ENCODE results near the gene NR1D1.
"Not testable (repeated sequence)": the region's sequence is repeated elsewhere in the genome, so short reads cannot be mapped to it uniquely, and the experiment has no call there.

Gene NR1D1

DNA sequence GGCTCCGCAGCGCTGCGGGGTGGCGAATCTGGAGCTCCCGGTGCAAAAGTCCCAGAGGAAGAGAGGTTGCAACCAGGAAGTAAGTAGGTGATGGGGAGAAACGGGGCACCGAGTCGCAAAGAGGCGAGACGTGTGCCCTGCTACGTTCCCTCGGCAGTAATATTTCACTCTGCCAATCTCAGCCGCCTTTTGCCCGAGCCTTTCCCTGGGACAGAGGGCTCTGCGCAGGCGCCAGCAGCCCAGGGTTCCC, at the start of gene NR1D1:
TSS of gene NR1D1 (minus strand) at position 171 of the 250 bp plus-strand sequence. CDS start 495 bp downstream, outside the sequence.
- no peak for DNase-seq (ENCODE audit: extremely low spot score, insufficient read length, low read depth)
- no peak for FAIRE-seq

DNA sequence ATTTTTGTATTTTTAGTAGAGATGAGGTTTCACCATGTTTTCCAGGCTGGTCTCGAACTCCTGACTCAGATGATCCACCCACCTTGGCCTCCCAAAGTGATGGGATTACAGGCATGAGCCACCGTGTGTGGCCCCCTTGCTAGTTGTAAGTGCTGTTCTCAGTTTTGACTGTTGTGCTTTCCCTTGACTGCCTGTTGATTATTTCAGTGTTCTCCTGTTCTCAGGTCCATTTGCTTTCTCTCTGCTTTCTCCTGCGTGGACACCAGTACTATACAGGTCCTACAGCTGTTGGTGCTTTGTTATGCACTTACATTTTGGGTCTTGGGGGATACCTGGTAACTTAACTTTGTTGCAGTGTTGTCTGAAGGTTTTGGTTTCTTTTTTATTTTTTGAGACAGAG, 48.1 kb upstream of the NR1D1 start:
- DNase-seq (ENCODE audit: extremely low spot score, insufficient read length, low read depth) = no peak

DNA sequence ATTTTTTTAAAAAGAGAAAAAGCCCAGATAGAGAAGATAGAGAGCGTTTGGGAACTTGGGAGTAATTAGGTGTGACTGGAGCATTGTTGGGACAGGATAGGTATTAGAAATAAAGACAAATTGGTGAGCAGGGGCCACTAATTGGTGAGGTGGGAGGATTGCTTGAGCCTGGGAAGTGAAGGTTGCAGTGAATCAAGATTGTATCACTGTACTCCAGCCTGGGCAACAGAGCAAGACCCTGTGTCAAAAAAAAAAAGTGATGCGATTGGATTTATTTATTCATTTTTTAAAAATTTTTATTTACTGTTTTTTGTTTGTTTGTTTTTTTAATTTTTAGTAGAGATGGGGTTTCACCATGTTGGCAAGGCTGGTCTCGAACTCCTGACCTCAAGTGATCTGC, 45.1 kb upstream of the NR1D1 start:
- FAIRE-seq (no peak), DNase-seq (ENCODE audit: extremely low spot score, insufficient read length, low read depth) (no peak)

More for the DNA sequence above, 48.1 kb upstream of the NR1D1 start:
- no peak for FAIRE-seq

DNA sequence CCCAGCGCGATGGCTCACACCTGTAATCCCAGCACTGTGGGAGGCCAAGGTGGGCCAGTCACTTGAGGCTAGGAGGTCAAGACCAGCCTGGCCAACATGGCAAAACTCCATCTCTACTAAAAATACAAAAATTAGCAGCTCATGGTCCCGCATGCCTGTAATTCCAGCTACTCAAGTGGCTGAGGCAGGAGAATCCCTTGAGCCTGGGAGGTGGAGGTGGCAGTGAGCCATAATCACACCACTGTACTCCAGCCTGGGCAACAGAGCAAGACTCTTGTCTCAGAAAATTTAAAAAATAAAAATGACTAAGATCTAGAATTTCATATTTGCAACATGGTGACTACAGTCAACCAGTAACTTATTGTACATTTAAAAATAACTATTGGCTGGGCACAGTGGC, 42.8 kb upstream of the NR1D1 start:
- not testable (repeated sequence) for DNase-seq (ENCODE audit: extremely low spot score, insufficient read length, low read depth); FAIRE-seq

DNA sequence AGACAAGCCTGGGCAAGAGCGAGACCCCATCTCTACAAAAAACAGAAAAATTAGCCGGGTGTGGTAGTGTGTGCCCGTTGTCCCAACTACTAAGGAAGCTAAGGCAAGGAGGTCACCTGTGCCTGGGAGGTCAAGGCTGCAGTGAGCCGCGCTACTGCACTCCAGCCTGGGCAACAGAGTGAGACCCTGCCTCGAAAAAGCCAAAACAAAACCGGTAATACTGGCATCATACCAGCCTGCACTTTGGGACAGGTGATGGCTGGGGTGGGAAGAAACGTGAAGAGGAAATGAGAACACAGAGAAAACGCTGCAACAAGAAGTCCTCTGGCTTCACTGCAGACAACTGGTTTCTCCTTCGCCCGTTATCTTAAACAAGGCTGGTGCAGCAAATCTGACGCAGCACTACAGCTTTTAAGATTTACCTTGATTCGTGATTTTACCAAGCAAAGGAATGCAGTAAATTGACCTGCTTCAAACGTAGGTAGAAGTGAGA, 39.2 kb upstream of the NR1D1 start:
- FAIRE-seq (no peak), DNase-seq (ENCODE audit: extremely low spot score, insufficient read length, low read depth) (no peak)

DNA sequence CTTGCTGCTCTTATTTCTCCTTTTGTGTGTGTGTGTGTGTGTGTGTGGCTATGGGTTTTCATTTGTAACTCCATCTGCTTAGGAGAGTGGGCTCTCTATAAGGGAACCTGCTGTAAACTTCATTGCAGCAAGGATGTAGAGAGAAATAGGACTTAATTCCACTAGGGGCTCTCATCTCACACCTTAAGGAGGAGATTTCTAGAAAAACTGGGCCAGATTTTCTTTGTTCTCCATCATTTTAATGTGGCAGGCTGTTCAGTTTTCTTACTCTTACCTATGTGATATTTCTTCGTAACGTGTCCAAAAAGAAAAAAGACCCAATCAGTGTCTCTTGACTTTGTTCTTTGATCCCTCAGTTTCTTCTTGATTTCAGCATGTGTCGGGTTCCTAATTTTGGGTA, 35.4 kb upstream of the NR1D1 start:
- DNase-seq (ENCODE audit: extremely low spot score, insufficient read length, low read depth) (no peak), FAIRE-seq (no peak)

DNA sequence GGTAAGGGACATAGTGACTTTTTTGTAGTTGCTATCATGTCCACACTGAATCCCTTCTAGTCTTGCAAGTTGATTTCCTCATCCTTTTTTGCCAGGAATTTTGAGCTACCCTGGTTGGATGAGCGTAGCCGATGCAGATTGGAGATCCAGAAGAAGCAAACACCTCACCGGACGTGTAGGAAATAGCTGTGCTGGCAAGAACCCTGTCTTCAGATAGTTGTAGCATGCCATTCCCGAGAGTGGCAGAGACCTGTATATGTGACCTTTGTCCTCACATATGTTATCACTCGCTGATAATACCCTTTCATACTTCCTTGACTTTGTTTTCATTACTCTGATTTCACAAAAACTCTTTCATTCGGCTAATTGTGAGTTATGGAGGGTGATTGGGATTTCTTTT, 33.8 kb upstream of the NR1D1 start:
- FAIRE-seq (no peak), DNase-seq (ENCODE audit: extremely low spot score, insufficient read length, low read depth) (no peak)

DNA sequence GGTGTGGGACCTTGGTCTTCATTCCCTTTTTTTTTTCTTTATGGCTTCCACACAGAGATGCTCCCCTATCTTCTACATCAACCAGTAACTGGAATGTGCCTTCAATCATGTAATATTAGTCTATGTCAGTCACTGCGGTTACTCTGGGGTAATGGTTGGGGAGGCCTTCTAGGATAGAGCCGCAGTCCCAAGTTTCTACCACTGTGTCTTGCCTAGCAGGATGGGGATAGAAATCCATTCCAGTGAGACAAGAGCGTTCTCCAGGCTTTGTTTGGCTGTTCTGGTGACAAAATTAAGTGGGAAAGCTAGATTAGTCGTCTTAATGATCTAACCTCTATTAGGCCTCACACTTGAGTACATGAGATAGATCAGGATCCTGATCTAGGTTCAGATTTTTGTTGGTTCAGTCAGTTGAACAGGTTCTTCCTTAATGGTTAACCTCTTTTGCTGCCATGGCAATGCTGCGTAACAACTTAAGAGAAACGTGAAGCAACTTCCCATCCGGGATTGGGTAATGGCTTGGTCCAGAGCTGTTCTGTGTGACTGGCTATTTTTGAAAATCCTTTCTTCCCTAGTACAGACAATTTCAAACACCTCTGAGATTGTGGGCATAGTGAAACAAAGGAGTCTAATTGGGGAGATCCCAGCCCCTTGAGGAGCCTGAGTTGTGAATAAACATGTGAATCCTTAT, 30.1 kb upstream of the NR1D1 start:
- FAIRE-seq (no peak), DNase-seq (ENCODE audit: extremely low spot score, insufficient read length, low read depth) (no peak)

DNA sequence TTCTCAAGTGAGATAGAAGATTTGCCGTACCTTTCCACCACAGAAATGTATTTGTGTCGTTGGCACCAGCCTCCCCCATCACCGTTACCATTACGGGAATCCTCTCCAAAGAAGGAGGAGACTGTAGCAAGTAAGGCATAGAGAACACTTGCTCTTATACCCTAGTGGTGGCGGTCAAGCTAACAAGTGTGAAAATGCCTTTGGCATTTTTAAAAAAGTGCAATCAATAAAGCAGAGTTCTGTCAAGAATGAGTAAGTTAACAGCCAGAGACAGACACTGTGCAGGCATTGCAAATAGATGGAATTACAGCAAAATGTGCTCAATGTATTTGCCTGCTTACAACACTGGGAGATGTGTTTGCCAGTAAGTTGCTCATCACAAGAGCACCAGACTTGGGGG, 29.1 kb upstream of the NR1D1 start:
- FAIRE-seq = no peak
- no peak for DNase-seq (ENCODE audit: extremely low spot score, insufficient read length, low read depth)

DNA sequence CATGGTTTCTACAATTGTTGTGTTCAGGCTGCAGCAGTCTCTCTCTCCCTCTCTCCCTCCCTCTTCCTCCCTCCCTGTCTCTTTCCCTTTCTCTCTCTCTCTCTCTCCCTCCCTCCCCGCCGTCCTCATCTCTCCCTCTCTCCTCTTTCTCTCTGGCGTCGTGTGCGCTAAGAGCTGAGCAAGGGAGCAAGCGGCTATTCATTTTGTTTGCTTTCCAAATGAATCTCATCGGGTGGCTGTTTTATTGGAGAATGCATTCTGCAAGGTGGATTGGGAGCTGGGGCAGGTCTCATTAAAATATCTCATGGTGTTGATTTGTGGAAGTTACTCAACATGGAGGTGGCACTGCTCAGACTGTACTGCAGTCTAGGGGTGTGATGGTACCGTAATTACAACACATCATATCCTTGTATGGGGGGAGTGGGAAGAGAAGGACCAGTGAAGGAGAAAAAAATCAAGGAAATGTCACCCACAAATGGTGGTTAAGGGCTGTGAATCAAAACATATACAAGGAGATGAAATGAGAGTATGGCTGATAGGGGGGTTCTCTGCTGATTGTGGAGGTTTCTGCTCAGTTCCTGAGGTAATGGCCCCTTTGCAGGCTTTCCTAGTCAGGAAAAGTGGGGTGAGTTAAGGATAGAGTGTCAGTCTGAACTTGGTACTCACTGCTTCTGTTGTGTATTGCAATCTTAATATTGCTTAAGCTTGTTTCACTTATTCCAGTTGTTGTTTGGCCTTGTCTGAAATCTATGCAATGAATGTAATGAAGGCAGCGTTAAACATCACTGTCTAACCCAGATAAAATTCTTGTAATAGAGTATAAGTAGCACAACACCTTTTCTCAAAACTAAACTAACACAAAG, 24.1 kb upstream of the NR1D1 start:
- FAIRE-seq (no peak), DNase-seq (ENCODE audit: extremely low spot score, insufficient read length, low read depth) (no peak)

DNA sequence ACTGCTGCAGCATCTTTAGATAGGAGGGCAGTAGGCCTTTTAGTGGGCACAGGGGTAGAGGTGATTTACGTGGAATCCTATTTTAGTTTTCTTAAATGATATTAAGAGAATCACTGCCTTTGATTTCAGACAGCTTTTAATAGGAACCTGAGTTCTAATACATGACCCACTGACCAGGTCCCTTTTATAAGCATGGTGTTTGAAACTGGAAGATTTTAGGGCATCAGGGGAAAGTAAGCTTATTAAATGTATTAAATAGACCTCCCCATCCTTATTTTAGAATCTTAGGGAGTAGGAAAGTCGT, 23.4 kb upstream of the NR1D1 start:
- FAIRE-seq (no peak), DNase-seq (ENCODE audit: extremely low spot score, insufficient read length, low read depth) (no peak)

DNA sequence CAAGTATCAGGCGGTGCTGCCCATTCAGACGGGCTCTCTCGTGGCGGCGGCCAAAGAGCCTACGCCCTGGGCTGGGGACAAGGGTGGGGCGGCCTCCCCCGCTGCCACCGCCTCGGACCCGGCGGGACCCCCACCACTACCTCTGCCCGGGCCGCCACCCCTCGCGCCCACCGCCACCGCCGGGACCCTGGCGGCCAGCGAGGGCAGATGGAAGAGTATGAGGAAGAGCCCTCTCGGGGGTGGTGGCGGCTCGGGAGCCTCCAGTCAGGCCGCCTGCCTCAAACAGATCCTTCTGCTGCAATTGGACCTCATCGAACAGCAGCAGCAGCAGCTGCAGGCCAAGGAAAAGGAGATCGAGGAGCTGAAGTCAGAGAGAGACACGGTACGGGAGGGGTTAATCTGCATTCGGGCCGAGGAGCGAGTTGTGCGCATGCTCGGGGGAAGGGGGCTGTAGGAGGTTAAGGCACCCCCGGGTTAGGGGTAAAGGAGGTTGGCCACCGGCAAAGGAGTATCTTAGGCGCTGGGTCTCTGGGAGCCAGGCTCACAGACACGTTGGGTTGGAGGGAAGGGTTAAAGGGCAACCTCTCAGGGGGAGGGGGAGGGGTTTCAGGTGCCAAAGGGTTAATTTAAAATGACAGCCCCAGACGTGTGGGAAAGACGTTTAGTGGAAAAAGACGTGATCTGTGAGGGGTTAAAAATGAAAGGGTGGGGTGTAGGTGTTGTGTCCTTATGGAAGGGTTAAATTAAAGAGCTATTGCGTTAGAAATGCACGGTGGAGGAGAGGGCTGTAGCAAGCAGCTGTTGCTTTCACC, 22.8 kb upstream of the NR1D1 start:
- DNase-seq (ENCODE audit: extremely low spot score, insufficient read length, low read depth) = no peak
- peak; percentile 66 for FAIRE-seq

DNA sequence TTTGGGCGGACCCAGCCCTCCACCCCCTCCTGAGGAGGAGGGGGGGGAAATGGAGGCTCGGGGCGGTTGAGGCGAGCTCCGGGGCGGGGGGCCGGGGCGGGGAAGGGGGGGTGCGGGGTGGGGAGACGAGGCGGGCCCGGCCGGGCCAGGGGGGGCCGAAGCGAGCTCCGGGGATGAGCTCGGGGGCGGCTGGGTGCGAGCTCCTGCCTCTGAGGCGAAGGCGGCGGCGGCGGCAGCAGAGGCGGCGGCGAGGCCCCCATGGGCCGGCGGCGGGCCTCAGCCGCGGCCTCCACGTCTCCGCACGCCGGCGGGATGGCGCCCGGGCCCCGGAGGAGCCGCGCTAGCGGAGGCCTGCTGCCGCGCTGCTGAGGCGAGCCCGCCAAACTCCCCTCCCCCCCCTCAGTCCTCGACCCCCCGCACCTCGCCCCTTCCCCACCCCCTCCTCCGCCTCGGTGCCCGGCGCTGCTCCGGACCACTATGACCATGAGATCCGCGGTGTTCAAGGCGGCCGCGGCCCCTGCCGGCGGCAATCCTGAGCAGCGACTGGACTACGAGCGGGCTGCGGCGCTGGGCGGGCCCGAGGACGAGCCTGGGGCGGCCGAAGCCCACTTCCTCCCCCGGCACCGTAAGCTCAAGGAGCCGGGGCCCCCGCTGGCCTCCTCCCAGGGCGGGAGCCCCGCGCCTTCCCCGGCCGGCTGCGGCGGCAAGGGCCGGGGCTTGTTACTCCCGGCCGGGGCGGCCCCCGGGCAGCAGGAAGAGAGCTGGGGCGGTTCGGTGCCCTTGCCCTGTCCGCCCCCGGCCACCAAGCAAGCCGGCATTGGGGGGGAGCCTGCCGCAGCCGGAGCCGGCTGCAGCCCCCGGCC, 22.0 kb upstream of the NR1D1 start:
- FAIRE-seq = no peak
- no peak for DNase-seq (ENCODE audit: extremely low spot score, insufficient read length, low read depth)

DNA sequence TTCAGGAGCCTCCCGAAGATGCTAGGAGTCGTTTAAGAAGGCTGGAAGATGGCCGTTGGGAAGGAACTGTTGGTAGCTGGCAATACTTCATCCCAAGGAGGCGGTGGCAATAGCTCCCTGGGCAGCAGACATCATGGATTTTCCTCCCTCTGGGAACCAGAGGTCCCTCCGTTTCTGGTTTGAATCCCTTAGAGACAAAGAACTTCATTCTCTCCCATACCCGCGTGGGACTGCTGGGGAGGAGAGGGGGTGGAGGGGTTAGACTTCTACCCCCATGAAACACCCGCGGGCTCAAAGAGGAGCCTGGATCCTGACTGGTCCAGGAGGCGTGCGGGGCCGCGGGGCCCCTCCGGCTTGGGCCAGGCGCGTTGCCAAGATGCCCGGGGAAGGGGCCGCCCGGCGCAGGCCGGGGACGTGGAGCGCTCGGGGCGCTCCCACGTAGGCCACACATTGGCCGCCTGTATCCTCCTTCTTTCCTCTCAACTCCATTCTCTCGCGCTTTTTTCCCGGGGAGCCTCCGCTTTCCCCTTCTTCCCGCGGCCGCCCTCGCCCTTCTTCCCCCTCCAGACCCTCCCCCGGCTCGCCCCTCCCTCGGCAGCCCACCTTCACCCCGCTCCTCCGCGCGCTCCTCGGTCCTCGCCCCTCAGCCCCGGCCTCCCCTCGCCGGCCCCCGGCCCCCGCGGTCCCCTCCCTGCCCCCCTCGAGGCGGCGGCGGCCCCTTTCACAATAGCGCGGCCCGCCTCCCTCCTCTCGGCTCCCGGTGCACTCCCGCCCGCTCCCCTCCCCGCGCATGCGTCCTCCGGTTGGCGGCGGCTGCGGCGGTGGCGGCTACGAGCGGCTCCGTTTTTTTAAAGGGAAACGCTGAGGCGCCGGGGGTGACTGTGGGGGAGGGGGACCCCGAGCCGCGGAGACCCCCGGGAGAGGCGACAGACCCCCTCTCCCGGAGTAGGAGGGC, 21.1 kb upstream of the NR1D1 start, which contains the start of gene MSL1:
TSS of gene MSL1 (plus strand) at position 791 of the 955 bp plus-strand sequence. CDS start 642 bp downstream, outside the sequence.
- FAIRE-seq (peak; percentile 18), DNase-seq (ENCODE audit: extremely low spot score, insufficient read length, low read depth) (peak; percentile 86)

DNA sequence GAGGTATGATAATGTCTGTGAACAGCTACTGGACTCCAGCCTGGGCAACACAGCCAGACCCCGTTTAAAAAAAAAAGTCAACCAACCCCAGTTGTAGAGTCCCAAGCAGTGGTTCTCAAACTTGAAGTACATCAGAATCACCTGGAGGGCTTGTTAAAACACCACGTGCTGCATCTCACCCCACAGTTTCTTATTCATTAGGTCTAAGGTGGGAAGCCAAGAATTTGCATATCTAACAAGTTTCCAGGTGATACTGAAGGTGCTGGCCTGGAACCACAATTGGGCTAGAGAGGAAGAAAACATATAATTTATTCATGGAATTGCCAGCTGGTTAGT, 14.7 kb upstream of the NR1D1 start:
- FAIRE-seq (no peak), DNase-seq (ENCODE audit: extremely low spot score, insufficient read length, low read depth) (no peak)

DNA sequence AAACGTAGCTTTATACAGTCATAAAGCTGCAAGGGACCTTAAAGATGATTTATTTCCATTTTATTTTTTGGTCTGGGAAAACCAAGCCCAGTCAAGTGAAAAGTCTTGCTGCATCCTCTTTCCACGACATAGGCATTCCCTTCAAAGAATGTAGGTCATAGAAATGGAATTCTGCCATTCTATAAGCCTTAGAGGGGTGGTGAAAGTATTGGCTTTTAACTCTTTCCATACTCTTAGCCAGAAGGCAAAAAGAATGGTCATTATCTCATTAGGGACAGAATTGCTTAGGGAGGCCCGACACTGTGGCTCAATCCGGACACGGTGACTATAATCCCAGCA, 13.5 kb upstream of the NR1D1 start:
- no peak for FAIRE-seq
- DNase-seq (ENCODE audit: extremely low spot score, insufficient read length, low read depth) = no peak

DNA sequence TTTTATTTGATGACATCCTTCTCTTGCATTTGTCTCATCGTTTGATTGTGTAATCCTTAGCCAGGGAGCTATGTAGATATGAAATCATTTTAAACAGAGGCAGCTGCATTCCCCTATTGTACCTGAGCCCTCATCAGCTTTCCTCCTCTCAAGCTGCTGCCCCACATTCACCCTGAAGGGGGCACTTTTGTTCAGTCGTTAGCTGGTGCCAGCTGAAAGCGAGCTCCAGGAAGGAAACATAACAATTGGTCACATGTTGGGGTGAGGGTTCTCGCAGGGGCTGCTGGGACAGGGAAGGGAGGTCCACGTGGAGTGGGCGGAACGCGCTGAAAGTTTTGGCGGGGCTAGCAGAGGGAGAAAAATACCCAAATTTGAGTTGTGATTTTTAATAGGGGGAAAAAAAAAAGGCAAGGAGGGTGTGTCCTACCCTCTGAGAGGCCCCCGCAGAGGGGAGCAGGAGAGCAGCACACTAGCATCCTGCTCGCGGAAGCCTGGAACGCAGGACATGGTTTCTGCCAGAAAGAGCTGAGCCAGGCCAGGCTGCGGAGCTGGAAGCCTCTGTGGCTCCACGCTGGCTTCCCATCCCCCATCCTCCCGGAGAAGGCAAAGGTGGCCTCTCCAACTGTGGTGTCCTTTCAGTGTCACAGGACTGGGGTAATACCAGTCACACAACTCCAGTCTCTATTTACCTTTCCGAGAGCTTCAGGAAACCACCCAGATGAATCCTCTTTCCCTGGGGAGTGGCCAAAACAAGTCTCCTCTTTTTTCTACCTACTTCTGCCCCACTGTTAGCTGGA, 12.9 kb upstream of the NR1D1 start:
- FAIRE-seq (peak; percentile 95), DNase-seq (ENCODE audit: extremely low spot score, insufficient read length, low read depth) (peak; percentile 91)

DNA sequence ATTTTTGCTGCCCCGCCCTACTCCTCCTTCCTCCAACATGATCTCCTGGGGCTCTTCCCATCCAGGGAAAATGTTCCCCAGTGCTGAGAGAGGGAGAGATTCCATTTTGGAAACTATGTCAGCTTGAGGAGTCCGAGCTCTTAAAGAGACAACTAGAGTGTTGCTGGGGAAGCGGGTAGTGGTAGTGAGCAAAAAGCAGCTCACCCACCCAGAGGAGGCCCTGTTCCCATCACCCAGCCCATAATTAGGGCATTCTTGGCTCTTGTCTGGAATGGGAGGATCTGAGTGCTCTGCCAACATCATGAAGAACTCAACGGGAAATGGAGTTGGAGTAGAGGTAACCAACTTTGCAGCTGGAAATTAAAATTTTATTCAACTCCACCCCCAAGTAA, 12.3 kb upstream of the NR1D1 start:
- FAIRE-seq (no peak), DNase-seq (ENCODE audit: extremely low spot score, insufficient read length, low read depth) (no peak)
